Measurements from ENCODE around the gene COLEC11.

Gene COLEC11

DNA sequence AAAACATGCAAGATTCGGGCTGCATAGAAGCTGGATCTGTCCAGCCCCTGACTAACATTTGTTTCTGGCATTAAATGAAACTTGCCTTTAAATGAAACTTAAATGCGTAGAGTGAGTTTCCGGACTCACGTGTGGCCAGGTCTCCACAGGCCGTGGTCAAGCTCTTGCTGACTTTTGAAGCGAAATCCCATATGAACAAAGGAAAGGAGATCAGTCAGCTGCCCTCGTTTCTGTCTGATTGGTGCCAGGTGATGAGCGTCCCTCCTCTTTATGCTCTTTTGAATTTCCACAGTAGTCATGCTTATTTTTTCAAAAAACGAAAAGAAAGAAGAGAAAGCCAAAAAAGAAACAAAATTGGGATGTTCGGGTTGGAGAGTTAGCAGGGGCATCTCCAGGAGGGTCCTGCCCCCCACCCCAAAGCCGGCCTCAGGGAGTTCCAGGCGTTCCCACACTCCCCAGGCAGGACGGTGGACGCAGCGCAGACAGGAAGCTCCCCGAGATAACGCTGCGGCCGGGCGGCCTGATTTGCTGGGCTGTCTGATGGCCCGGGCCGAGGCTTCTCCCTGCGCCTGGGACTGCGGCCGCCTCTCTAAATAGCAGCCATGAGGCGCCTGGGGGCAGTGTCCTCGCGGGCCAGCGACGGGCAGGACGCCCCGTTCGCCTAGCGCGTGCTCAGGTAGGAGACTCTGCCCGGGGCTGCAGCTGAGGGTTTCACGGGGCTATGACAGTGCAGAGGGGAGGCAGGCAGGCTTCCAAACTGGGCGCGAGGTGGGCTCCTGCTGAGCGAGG lies at the start of gene COLEC11:
Gene COLEC11, plus strand, starts transcription at position 620 of the 789 bp plus-strand sequence. CDS start 9,229 bp downstream, outside the sequence.
- H3K27ac ChIP-seq, result peak within 1 kb of the TSS in 1 of 2 donors; percentile 10
- TF ChIP-seq, protein P1, sequence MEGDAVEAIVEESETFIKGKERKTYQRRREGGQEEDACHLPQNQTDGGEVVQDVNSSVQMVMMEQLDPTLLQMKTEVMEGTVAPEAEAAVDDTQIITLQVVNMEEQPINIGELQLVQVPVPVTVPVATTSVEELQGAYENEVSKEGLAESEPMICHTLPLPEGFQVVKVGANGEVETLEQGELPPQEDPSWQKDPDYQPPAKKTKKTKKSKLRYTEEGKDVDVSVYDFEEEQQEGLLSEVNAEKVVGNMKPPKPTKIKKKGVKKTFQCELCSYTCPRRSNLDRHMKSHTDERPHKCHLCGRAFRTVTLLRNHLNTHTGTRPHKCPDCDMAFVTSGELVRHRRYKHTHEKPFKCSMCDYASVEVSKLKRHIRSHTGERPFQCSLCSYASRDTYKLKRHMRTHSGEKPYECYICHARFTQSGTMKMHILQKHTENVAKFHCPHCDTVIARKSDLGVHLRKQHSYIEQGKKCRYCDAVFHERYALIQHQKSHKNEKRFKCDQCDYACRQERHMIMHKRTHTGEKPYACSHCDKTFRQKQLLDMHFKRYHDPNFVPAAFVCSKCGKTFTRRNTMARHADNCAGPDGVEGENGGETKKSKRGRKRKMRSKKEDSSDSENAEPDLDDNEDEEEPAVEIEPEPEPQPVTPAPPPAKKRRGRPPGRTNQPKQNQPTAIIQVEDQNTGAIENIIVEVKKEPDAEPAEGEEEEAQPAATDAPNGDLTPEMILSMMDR (IDR thresholded peaks at IDR 0.05), result no peak
- DNase-seq (ENCODE audit: low spot score), result no peak
- H3K4me3 ChIP-seq, result peak within 1 kb of the TSS; percentile 62

DNA sequence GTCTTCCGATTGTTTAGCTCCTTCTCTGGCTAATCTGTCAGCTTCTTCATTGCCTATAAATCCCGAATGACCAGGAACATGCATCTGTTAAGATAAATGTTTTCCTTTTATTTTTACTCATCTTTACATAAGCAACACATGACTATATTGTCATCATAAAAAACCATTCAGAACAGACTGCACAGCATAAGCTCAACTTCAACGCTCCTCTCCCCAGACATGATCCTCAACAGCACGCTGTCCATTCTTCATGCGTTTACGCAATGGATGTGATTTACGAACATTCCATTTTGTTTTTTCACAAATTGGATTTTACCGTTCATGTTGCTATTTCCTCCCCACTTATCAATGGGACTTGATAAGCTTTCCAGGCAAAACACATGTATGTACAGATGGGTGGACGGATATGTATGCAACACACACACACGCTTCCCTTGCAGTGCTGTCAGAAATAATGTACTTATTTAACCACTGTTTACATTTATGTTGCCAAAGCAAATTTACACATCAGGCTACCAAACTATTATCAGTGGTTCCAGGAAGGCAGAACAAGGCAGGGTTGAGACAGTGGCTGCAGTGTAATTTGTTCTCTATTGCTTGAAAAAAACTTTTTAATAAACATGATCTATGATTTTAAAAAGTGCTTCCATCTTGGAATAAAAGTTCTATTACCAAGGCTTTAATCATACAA lies 49.0 kb upstream of the COLEC11 start:
- Histone ChIP-seq H3K4me3 (no peak overlapping the region), H3K27ac (no peak overlapping the region)
- no peak for DNase-seq (ENCODE audit: low spot score)
- TF ChIP-seq, protein P1 (IDR thresholded peaks at IDR 0.05), result no peak

GRCh38 chr2:3547915-3548314 lies 47.0 kb upstream of the COLEC11 start:
- TF ChIP-seq, protein P1 (IDR thresholded peaks at IDR 0.05), result no peak
- H3K27ac ChIP-seq, result no peak overlapping the region
- no peak for DNase-seq (ENCODE audit: low spot score)
- H3K4me3 ChIP-seq, result no peak overlapping the region

- Histone ChIP-seq H3K27ac (no peak overlapping the region), H3K4me3 (no peak overlapping the region)
- no peak for DNase-seq (ENCODE audit: low spot score)
- TF ChIP-seq, protein P1 (IDR thresholded peaks at IDR 0.05), result no peak
Measured at GRCh38 chr2:3553946-3554345, 41.0 kb upstream of the COLEC11 start.

DNA sequence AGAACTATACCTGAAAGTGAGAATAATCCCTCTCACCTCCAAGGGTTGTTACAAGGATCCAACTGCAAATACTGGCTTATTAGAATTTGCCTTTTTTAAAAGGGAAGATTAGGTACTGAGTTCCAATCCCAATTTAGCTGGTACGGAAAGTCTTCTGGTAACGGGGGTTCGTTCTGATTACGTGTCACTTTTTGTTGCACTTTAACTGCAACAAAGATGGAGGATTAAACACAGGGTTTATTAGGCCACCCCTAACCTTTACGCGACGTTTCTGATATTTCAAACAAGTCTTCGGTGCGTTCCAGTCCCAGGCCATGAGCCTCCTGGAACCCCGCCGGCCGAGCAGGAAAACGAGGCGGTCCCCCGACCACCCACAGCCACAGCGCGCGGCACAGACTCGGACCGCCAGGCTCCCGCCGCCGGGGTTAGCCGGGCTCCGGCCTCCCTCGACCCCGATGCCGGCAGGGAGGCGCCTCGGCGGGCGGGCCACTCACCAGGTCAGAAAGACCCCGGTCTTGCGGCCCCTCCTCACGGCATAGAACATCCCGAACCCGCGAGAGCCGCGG lies 37.2 kb upstream of the COLEC11 start:
- Histone ChIP-seq H3K4me3 (peak overlapping the region; percentile 81), H3K27ac (peak overlapping the region; percentile 86 to 91)
- TF ChIP-seq, protein P1 (IDR thresholded peaks at IDR 0.05), result no peak
- no peak for DNase-seq (ENCODE audit: low spot score)

DNA sequence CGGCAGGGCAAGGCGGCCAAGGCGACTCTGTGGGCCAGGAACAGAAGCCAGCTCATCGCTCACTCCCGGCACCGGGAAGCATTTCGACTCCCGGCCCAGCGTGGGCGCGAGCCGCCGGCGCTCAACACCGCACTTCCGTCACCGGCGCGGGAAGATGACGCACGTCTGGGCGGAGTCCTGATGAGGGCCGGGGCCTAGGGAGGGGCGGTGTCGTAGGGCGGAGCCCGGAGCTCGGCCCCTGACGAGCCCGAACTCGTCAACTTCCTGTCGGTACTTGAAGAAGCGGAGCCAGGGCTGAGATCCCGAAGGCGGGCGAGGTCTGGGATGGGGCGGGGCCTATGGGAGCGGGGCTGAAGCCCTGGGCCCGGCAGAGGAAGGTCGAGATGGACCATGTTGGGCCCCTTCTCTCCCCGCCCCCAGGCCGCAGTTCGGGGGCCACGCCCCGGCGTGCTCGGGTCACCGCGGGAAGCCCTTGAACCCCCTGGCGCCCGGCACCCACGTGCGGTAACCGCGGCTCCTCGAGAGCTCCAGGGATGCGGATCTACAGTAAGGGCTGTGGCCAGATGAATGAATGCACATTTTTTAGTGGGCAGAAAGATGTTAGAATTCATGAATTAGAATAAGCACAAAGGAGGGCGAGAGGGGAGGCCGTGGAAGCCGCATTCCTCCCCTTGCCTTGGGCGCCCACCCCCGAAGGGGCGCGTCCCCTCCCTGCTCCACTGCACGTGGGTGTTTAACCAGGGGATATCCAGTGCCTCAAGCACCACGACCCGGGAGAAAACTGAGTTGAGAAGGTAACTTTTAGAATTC lies 36.5 kb upstream of the COLEC11 start, which contains the start of gene RNASEH1:
Gene RNASEH1, minus strand, starts transcription at position 129 of the 810 bp plus-strand sequence. Its CDS starts 73 bp downstream, at position 56.
- Histone ChIP-seq H3K27ac (peak within 1 kb of the TSS; percentile 86 to 91), H3K4me3 (peak within 1 kb of the TSS; percentile 81)
- TF ChIP-seq, protein P1 (IDR thresholded peaks at IDR 0.05), result no peak
- peak; percentile 99 for DNase-seq (ENCODE audit: low spot score)
